Esophagus squamous epithelium (tissue), 5 donors: ENCODE measurements around the gene WNK2. TPM values are rescaled to one million over a fixed set of nuclear protein-coding genes. Genes with fewer than 3 reads are reported as not detected.

ENCODE experiments used
- DNase-seq: peaks from one replicate; lab custom pipeline; 2025; lab: John Stamatoyannopoulos, UW
- H3K27ac ChIP-seq, 4 donors: fragments of 200-600 bp; sonication (generic); one replicate each; pipeline ENCODE4 v1.5.1; 2016 to 2019; ENCODE audit warnings: mild to moderate bottlenecking in 1 of 4
- H3K27me3 ChIP-seq, 4 donors: fragments of 200-600 bp; sonication (generic); 1 replicate in 3 of 4; 2 replicates in 1 of 4; pipeline versions ENCODE4 v1.5.1 to v1.6.0; 2017 to 2021; ENCODE audit warnings: antibody characterized with exemption in 1 of 4
- H3K36me3 ChIP-seq, 3 donors: fragments of 200-600 bp; sonication (generic); one replicate each; pipeline ENCODE4 v1.5.1; 2016 to 2019
- H3K4me1 ChIP-seq, 3 donors: fragments of 200-600 bp; sonication (generic); one replicate each; pipeline ENCODE4 v1.5.1; 2017 to 2019
- H3K4me3 ChIP-seq, 4 donors: fragments of 200-600 bp; sonication (generic); 1 replicate in 3 of 4; 2 replicates in 1 of 4; pipeline ENCODE4 v1.5.1; 2016 to 2019; ENCODE audit warnings: mild to moderate bottlenecking in 2 of 4, moderate library complexity in 1 of 4
- H3K9me3 ChIP-seq, 3 donors: fragments of 200-600 bp; sonication (generic); one replicate each; pipeline ENCODE4 v1.5.1; 2016 to 2019
- CTCF ChIP-seq, 6 experiments: fragments of 450-650 bp in 4 of 6; fragments of 200-600 bp in 2 of 6; sonication (generic) in 2 of 6; IDR thresholded peaks; one replicate each; pipeline ENCODE4 v1.5.1; 2016 to 2019; ENCODE audit warnings: antibody characterized with exemption in 6 of 6, mild to moderate bottlenecking in 4 of 6, moderate library complexity in 4 of 6
- POLR2A ChIP-seq, 4 donors: fragments of 450-650 bp; IDR thresholded peaks; one replicate each; pipeline ENCODE4 v1.6.1; 2017; ENCODE audit warnings: antibody characterized with exemption in 4 of 4, mild to moderate bottlenecking in 4 of 4, moderate library complexity in 3 of 4
- WGBS, 2 donors: methylation state at CpG; one replicate each; pipeline ENCODE4 v1.1.5; 2018; 5-methylcytosine and 5-hydroxymethylcytosine counted together
- intact Hi-C: fragments of 100-400 bp; cut with DNase I; formaldehyde crosslinking; loops from one replicate; pipeline ENCODE4 v1.15.0; 2022
- total RNA-seq, 4 donors: library from RNA; depleted of rRNA; stranded (reverse); fragments of >200 nt; gene quantifications; one replicate each; pipeline ENCODE4 v1.1.0, GENCODE V29; 2016
- donor health status: DM: yes; HTN: yes; CAD: no.

The WNK2 gene
- total RNA-seq, 4 donors from 2014 or later: 0.40 to 8.8 (median 5.2) TPM

GRCh38 chr9:93185266-93186214, 1.6 kb downstream of the WNK2 start:
- no peak for DNase-seq
- 86 to 94% methylated on average over 11 to 15 of the region's 61 CpGs for WGBS, 2 donors
- peaks cover 9 to 41% (median 19%) of the 10 kb centered on the region in 3 donors for H3K4me1 ChIP-seq
- H3K4me3 ChIP-seq: peak overlapping the region in 2 of 4 donors; percentile 59 to 78
- peak overlapping the region in 2 of 4 donors; percentile 55 to 57 for H3K27ac ChIP-seq
- intact Hi-C loops: no loop called here
- no peaks in the 10 kb centered on the region for H3K36me3 ChIP-seq
- TF ChIP-seq CTCF (IDR thresholded peaks at IDR 0.05) (no peak), POLR2A (IDR thresholded peaks at IDR 0.05) (no peak)
- peaks cover 0 to 69% (median 3%) of the 10 kb centered on the region in 4 donors for H3K27me3 ChIP-seq
- no peaks in the 10 kb centered on the region for H3K9me3 ChIP-seq

GRCh38 chr9:93186215-93186945, 2.4 kb downstream of the WNK2 start:
- no peak for DNase-seq
- intact Hi-C loops: no loop called here
- 66 to 67% methylated on average over 7 to 10 of the region's 16 CpGs for WGBS, 2 donors
- H3K27me3 ChIP-seq: peaks cover 0 to 60% (median 3%) of the 10 kb centered on the region in 4 donors
- no peaks in the 10 kb centered on the region for H3K36me3 ChIP-seq
- peaks cover 9 to 41% (median 19%) of the 10 kb centered on the region in 3 donors for H3K4me1 ChIP-seq
- TF ChIP-seq POLR2A (IDR thresholded peaks at IDR 0.05): no peak
- TF ChIP-seq CTCF (IDR thresholded peaks at IDR 0.05): no peak
- H3K9me3 ChIP-seq: no peaks in the 10 kb centered on the region
- H3K27ac ChIP-seq: peak overlapping the region in 3 of 4 donors; percentile 38 to 55 (median 42)
- peak overlapping the region in 1 of 4 donors; percentile 27 for H3K4me3 ChIP-seq

DNA sequence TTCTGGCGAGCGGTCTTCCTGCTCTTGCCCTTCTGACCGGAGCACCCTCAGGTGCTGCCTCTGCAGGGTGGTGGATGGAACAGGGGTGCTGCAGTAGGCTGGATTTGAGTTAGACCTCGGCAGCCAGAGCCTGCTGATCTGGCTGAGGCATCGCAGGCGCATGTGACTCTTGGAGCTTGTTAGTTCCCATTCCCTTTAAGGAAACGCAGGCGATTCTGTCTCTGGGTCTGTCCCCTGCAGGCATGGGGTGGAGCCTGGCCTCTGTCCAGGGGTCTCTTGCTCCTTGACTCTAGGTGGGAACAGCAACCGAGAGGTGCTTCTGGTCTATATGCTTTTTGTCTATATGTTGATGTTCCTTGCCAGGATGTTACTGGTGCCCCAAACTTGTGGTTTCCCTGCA, 3.1 kb downstream of the WNK2 start:
- no peaks in the 10 kb centered on the region for H3K36me3 ChIP-seq
- peaks cover 0 to 54% (median 3%) of the 10 kb centered on the region in 4 donors for H3K27me3 ChIP-seq
- intact Hi-C loops: no loop called here
- H3K4me1 ChIP-seq: peaks cover 9 to 41% (median 19%) of the 10 kb centered on the region in 3 donors
- H3K9me3 ChIP-seq: no peaks in the 10 kb centered on the region
- DNase-seq: no peak
- WGBS, 2 donors: 53 to 54% methylated on average over 4 to 9 of the region's 9 CpGs
- TF ChIP-seq CTCF (IDR thresholded peaks at IDR 0.05) (no peak), POLR2A (IDR thresholded peaks at IDR 0.05) (no peak)
- H3K4me3 ChIP-seq: no peak overlapping the region
- H3K27ac ChIP-seq: peak overlapping the region in 2 of 4 donors; percentile 42 to 55

GRCh38 chr9:93187574-93187973, 3.6 kb downstream of the WNK2 start:
- TF ChIP-seq POLR2A (IDR thresholded peaks at IDR 0.05): no peak
- TF ChIP-seq CTCF (IDR thresholded peaks at IDR 0.05): no peak
- Histone ChIP-seq H3K27ac (peak overlapping the region in 2 of 4 donors; percentile 42 to 55), H3K4me1 (peaks cover 9 to 42% (median 19%) of the 10 kb centered on the region in 3 donors), H3K27me3 (peaks cover 0 to 48% (median 3%) of the 10 kb centered on the region in 4 donors), H3K36me3 (no peaks in the 10 kb centered on the region), H3K9me3 (no peaks in the 10 kb centered on the region), H3K4me3 (no peak overlapping the region)
- whole genome bisulfite sequencing, 2 donors: 59 to 61% methylated on average over 4 to 5 of the region's 5 CpGs
- no peak for DNase-seq
- intact Hi-C loops: no loop called here
